Measurements from ENCODE around the gene DYTN.

Gene DYTN

GRCh38 chr2:206696910-206697309, 21.3 kb downstream of the DYTN start:
- DNase-seq, result no peak

DNA sequence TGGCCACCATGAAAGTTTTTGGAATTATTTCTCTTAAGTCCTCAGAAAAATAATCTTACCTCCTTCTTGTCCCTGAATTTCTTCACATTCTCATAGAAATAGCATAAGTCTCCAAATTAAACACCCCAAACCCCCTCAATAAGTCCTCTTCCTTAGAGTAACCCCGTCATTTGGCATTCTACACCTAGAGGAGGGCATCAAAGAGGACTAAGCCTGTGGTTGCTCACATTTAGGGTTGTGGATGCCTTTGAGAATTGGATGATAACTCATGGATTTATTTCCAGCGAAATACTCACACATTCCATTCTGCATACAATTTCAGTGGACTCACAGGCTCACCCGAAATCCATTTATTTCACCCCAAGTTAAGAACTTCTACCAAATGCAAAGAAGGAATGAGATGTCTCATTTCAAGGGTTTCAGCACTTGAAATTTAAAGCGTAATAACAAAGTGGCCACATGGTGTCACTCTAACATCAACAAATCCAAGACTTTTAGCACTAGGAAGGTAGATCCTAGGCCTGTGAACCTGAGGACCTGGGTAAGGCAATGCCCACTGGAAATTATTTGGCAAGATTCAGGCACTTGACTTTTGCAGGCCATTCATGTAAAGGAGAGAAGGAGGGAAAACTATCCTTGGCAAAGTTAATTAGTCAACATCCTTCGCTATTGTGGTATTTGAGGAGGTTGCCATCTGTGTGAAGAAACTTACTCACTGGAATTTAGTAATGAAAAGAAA, 24.6 kb downstream of the DYTN start:
- peak in 1 of 2 experiments; percentile 27 for DNase-seq

- no peak for DNase-seq
Measured at GRCh38 chr2:206692971-206693370, 25.2 kb downstream of the DYTN start.

- no peak for DNase-seq
Measured at GRCh38 chr2:206688990-206689389, 29.2 kb downstream of the DYTN start.

- DNase-seq, result no peak
Measured at GRCh38 chr2:206688453-206688852, 29.7 kb downstream of the DYTN start.

DNA sequence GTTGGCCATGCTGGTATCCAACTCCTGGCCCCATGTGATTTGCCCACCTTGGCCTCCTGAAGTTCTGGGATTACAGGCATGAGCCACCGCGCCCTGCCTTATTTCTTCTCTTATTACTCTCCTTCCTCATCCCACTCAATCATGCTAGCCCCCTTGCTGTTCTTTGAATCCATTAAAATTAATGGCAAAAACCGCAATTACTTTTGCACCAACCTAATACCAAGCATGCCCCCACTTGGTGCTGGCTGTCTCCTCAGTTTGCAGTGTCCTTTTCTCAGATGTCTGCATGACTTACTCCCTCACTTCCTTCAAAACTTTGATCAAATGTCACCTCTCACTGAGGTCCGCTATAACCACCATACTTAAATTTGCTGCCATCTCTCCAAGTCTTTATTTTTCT, 34.6 kb downstream of the DYTN start:
- DNase-seq, result no peak

GRCh38 chr2:206670531-206671319, 47.5 kb downstream of the DYTN start:
- no peak for DNase-seq

- DNase-seq, result no peak
Measured at GRCh38 chr2:206665251-206665650, 52.9 kb downstream of the DYTN start.

GRCh38 chr2:206657087-206657486, 61.1 kb downstream of the DYTN start:
- DNase-seq, result no peak

GRCh38 chr2:206647985-206648384, 70.2 kb downstream of the DYTN start:
- DNase-seq, result no peak

DNA sequence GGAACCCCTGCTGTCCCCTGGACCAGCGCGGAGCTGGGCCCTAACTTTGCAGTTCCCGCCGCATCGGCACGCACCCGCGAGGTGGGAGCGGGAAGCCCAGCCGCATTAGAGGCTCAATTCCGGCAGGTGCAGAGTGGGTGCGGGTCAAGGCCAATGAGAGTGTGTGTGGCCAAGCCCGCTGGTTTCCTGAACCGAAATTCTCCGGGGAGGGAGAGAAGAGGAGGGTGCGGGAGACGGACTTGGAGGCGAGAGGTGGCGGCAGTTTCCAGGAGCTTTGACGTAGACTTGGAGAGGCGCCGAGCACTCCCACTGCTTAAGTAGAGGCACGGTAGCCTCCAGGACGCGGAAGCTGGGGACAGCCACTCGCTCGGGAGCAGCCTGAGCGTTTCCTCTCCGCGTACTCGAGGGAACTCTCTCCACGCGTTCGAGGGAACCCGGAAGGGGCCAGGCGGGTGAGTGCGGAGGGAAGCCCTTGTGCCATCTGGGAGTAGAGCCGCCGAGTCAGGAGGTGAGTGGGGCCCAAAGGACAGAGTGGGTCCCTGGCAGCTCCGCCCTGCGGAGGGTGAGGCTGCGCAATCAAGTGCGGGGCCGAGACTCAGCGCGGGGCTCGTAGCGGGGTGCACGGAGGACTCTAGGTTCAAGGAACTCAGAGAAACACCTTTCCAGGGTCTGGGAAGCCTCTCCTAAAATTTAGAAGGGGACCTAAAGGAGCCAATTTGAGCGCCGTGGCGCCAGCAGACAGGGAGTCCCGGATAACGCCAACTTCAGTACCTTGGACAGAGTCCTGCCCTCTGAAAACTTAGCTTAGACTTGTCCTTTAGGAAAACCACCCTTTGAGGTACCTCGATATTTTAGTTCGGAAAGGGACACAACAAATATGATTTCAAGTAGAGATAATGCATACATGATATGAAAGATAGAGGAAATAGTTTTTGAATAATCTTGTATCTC, 75.8 kb downstream of the DYTN start, which contains the start of gene FAM237A:
TSS of gene FAM237A (plus strand) at position 413 of the 951 bp plus-strand sequence. CDS start 1,750 bp downstream, outside the sequence.
- peak; percentile 21 to 26 for DNase-seq

- no peak for DNase-seq
Measured at GRCh38 chr2:206641226-206641625, 77.0 kb downstream of the DYTN start.

DNA sequence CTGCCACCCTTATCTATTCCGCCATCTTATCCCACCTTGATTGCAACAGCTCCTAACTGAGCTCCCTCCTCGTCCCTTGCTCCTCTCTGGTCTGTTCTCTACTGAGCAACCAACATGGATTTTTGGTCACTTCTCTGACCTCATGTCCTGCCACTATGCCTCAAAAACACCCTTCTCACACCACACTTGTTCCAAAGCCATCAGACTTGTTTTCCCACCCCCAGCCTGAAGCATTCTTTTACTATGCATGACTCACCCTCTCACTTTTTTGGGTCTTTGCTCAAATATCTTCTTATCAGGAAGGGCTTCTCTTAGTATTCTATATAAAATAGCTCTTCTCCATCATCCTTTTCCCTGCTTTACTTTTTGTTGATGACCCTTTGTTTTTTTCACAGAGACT, 78.6 kb downstream of the DYTN start:
- no peak for DNase-seq

DNA sequence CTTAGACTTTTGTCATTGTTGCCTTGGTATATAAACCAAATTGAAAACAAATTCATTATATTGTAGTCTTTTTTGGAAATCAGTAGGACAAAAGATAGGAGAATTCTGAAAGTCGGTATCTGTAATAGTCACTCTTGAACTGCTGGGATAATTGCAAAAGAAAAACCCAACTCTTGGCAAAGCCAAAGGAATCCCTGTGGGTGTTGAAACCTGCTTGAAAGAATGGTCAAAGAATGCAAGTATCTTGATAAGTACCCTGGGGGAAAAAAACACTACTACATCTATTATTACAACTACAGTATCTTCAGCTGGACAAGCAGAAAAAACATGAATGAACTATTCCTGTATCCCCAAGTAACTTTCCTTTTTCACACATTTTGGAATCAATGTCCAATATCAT, 83.2 kb downstream of the DYTN start:
- no peak for DNase-seq

DNA sequence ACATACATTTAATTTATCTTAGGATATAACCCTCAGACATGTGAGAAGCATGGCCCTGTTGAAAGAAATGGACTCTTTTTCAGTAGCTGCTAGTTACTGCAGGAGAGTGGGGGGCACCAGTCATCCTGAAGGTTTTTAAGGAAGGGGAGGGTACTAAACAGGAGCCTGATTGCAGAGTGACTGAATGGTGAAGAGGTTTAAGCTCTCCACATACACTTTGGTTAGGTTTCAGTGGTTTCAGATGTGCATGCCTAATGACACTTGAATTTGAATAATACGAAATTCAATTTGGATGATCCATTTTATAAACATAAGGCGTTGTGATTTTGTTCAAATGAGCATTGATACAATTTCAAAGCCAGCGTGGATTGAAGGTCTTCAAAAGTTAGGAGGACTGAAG, 86.9 kb downstream of the DYTN start:
- no peak for DNase-seq

DNA sequence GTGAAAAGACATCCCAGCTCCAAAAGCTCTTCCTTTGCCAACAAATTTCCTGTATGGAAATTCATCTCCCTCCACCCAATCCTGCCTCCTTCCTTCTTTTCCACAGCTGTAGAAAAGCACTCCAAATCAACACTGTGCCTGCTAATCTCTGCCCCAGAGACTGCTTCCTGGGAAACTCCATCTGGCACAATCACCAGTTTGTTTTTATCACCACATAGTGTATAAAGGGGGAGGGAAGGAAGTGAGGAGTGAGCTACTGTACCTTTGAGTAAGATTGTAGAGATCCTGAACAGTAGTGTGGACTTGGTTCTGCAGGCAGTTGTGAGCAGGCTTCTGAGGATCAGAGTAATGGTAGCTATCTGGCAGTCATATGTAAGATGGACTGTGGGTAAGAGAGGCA, 90.6 kb downstream of the DYTN start:
- no peak for DNase-seq

DNA sequence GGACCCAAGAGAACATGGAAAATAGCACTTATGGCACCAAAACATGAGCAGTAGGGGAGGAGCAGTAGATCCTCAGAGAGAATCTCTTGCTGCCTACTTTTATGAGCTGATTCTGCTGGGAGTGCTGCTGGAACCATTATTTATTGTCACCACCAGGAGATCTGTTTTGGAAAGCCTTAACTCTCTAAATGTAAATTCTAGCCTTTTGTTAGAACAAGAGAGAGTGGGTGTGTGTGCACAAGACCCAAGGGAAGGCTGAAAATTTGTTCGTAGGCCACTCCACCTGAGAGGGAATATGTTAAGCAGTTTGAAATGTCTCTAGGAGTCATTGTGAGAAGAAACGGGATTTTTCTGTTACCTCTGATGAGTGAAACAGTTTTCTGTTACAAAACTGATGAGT, 92.1 kb downstream of the DYTN start:
- DNase-seq, result no peak

DNA sequence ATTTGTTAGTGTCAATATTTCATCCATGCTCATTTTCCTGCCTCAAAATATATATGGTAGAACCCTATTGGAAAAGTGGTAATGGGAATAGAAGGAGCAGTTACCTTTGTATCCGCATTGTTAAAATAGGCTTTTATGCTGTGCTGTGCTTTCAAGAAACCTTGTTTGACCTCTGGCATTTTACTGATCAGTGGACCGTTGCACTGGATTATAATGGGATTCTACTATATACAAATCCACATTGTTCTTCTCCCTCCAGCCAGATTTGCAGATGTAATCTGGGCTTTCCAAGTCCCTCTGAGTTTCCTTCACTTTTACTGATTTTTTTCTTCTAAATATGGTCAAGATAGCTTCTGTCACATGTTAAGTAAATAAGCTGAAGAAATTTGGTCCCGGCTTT, 99.2 kb downstream of the DYTN start:
- DNase-seq, result no peak

DNA sequence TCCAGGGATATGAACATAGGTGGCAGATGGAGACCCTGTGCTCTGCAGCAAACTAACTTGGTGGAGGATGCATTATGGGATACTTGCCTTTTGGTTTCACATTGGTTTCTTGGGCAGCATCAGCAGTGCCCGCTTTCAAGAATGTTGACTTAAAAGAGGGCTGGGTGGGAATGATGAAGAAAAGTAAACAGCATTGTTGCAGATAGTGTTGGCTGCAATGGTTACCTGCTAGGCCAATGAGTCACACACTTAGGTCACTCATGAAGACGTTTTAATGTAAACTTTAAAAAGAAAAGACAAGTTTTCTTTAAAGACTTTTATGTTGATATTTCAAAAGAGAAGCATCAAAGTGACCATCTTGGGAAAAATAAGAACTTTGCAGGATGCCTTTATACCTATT, 102.0 kb downstream of the DYTN start:
- DNase-seq, result no peak

DNA sequence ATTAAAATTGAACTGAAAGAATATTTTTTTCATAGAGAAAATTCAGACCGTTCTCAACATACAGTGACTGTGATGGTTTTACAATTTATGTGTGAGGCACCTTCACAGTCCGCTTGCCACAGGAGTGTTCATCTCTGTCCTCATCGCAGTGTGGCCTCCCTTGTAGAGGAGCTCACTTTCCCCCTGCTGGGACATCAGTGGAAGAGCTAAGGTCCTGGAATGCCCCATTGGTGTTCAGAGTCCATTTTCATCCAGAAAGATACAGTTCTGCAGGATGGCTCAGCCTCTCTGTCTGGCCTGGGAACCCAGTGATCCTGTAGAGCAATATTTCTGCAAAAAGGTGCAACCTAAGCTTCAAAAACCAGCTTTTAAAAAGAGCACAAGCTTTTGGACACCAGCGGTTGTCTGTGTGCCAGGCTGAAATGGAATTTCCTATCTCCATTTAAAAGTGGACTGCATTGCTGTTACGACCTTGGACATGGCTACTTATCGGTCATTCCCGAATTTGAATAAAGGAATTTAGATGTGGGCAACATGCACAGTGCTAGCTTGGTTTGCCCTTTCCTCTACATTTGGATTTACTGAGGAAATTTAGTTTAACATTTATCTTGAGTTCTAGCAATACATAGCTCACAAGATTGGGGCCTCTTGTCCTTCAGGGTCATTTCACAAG, 102.6 kb downstream of the DYTN start:
- no peak for DNase-seq

DNA sequence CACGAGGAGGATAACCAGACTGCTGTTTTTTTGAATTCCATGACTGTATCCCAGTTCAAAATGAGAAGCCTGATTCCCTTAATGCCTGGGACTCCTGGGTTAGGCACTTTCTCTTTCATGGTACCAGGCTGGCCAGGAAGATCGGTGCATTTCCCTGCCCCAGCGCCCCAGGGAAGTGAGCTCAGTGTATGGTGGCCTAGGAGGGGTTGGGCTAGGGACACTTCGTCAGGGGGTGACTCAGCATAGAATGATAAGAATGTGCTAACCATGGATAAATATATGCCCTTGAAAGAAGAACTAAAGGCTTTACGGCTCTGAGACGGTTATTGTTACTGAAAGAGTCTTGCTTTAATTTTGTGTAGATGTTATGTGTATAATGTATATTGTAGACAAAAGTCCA, 103.4 kb downstream of the DYTN start:
- no peak for DNase-seq

GRCh38 chr2:206611736-206612135, 106.5 kb downstream of the DYTN start:
- DNase-seq, result no peak

DNA sequence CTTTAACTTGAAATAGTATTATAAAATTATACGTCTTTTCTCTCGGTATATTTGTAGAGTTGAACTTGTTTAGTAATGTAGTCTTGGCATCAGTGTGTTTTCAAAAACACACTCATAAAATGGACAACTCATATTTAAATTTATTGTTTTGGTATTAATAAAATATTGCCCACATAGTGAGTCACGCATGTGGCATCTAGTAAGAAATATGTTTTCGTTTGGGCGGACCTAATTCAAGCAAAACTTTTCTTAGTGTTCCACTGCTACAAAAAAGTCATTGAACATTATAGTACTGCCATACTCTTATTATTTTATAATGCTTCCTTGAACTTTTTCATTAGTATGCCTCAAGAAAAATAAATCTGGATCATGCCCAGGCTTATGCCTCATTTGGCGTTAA, 107.0 kb downstream of the DYTN start:
- DNase-seq, result no peak
